HepG2 (cell line): Measurements from ENCODE around the gene TAB2. TPM values are rescaled to one million over a fixed set of nuclear protein-coding genes. Genes with fewer than 3 reads are reported as not detected.
A peak's percentile ranks its signal among the peaks of the same experiment; 100 is the strongest.

Source experiments
- ATAC-seq: fragments of 200-7000 bp; cut with Tn5 transposase; 3 replicates; pipeline ENCODE4 v1.9.1; 2020; ENCODE audit warnings: mild to moderate bottlenecking, moderate library complexity
- BruUV-seq: library from RNA; stranded (reverse); fragments of 400-500 nt; replicated peaks from 2 replicates; lab custom pipeline; 2021; lab: Mats Ljungman, UMichigan
- CTCF ChIA-PET: fragments of 300-600 bp; formaldehyde crosslinking; extraction: SDS; loops from one replicate; lab custom pipeline; 2021; ENCODE audit warnings: low total read pairs, inconsistent platforms, low intra/inter-chr PET ratio; lab: Yijun Ruan, JAX
- POLR2A ChIA-PET: fragments of 350-600 bp; sonication (Branson Sonifier 250); formaldehyde crosslinking; loops from one replicate; lab custom pipeline; 2020; ENCODE audit warnings: antibody characterized with exemption, inconsistent platforms; lab: Yijun Ruan, JAX
- DNase-seq: peaks from one replicate; pipeline ENCODE4 v3.0.0-alpha.2; 2015; ENCODE audit warnings: low spot score
- FAIRE-seq: peaks from 3 replicates; lab custom pipeline; 2011; peaks lifted over from hg19 to GRCh38; lab: Jason Lieb, UNC
- H2AFZ ChIP-seq: one replicate; pipeline ENCODE4 v1.6.1; 2011; ENCODE audit warnings: low read length, inconsistent platforms
- H3K27ac ChIP-seq: fragments of 300-600 bp; 3 replicates; pipeline ENCODE4 v1.8.0; 2011; ENCODE audit warnings: mixed run types, mild to moderate bottlenecking, mixed read lengths, low read length, inconsistent platforms; ENCODE audit not compliant: insufficient read depth; ENCODE audit errors: extremely low read length
- H3K27me3 ChIP-seq, 2 experiments: fragments of 200-600 bp in 1 of 2; 2 replicates in 1 of 2; 3 replicates in 1 of 2; pipeline versions ENCODE4 v1.6.0 to v1.8.0; 2011; ENCODE audit warnings: low read length in 2 of 2, mild to moderate bottlenecking in 2 of 2, moderate library complexity in 2 of 2, inconsistent platforms in 1 of 2; ENCODE audit not compliant: insufficient read depth in 2 of 2, control insufficient read depth in 1 of 2
- H3K36me3 ChIP-seq, 2 experiments: fragments of 200-600 bp in 1 of 2; replicated peaks in 1 of 2; 2 replicates in 1 of 2; 3 replicates in 1 of 2; pipeline versions ENCODE4 v1.5.1 to v1.8.0; 2011; ENCODE audit warnings: low read length in 2 of 2, inconsistent platforms in 1 of 2; ENCODE audit not compliant: insufficient read depth in 2 of 2, control insufficient read depth in 1 of 2
- H3K4me1 ChIP-seq: 2 replicates; pipeline ENCODE4 v1.5.1; 2012; ENCODE audit warnings: low read length, inconsistent platforms; ENCODE audit not compliant: insufficient read depth
- H3K4me2 ChIP-seq: 2 replicates; pipeline ENCODE4 v1.6.0; 2011; ENCODE audit warnings: low read depth, low read length, inconsistent platforms
- H3K4me3 ChIP-seq, 3 experiments: fragments of 200-600 bp in 1 of 3; sonication (generic), shearing (Covaris generic) in 1 of 3; replicated peaks in 1 of 3; 2 replicates each; pipeline ENCODE4 v1.5.1; 2011 to 2016; ENCODE audit warnings: low read length in 3 of 3, inconsistent platforms in 2 of 3, low read depth in 2 of 3, mild to moderate bottlenecking in 2 of 3, control low read depth in 1 of 3, mixed read lengths in 1 of 3; ENCODE audit not compliant: insufficient read depth in 1 of 3
- H3K79me2 ChIP-seq: one replicate; pipeline ENCODE4 v1.6.1; 2011; ENCODE audit warnings: low read length, inconsistent platforms; ENCODE audit not compliant: insufficient read depth
- H3K9ac ChIP-seq: 2 replicates; pipeline ENCODE4 v1.6.0; 2011; ENCODE audit warnings: mild to moderate bottlenecking, low read depth, low read length, inconsistent platforms; ENCODE audit not compliant: insufficient read depth
- H3K9me3 ChIP-seq: 2 replicates; pipeline ENCODE4 v1.5.1; 2012; ENCODE audit warnings: mild to moderate bottlenecking, low read length
- H4K20me1 ChIP-seq: 2 replicates; pipeline ENCODE4 v1.6.0; 2011; ENCODE audit warnings: inconsistent platforms, mild to moderate bottlenecking, low read length, moderate library complexity; ENCODE audit not compliant: insufficient read depth
- ASH2L ChIP-seq: fragments of 300-600, 200-600 bp; sonication (generic); IDR thresholded peaks from 2 replicates; pipeline ENCODE4 v1.7.0; 2017; ENCODE audit warnings: low read depth, mild to moderate bottlenecking, moderate library complexity, mixed read lengths, low read length; ENCODE audit not compliant: insufficient read length
- CEBPZ ChIP-seq: IDR thresholded peaks from 2 replicates; pipeline ENCODE4 v1.6.1; 2012; ENCODE audit warnings: low read length, improper control_type of control experiment
- KAT8 ChIP-seq: IDR thresholded peaks from 2 replicates; pipeline ENCODE4 v1.6.1; 2016; ENCODE audit warnings: missing genetic modification reagents, missing compliant biosample characterization
- MAFK ChIP-seq, 2 experiments: IDR thresholded peaks in 1 of 2; conservative IDR thresholded peaks in 1 of 2; 2 replicates each; pipeline ENCODE4 v1.6.1; 2011; ENCODE audit warnings: improper control_type of control experiment in 2 of 2, low read length in 2 of 2
- NPAS2 ChIP-seq: sonication (generic); formaldehyde crosslinking; IDR thresholded peaks from 2 replicates; pipeline ENCODE4 v1.8.0; 2022; ENCODE audit warnings: mild to moderate bottlenecking, missing genetic modification reagents, borderline replicate concordance
- TBX3 ChIP-seq: fragments of 450-650 bp; IDR thresholded peaks from 2 replicates; pipeline ENCODE4 v1.6.1; 2017; ENCODE audit warnings: antibody characterized with exemption, mild to moderate bottlenecking, inconsistent platforms, borderline replicate concordance
- U2AF2 ChIP-seq: fragments of 200-400 bp; formaldehyde crosslinking; IDR thresholded peaks from 2 replicates; pipeline ENCODE4 v1.6.1; 2017; ENCODE audit warnings: low read depth, mild to moderate bottlenecking, low read length
- ZHX1 ChIP-seq: sonication (generic); formaldehyde crosslinking; IDR thresholded peaks from 2 replicates; pipeline ENCODE4 v1.8.1; 2022; ENCODE audit warnings: low read depth, mild to moderate bottlenecking, missing genetic modification reagents
- ZNF512 ChIP-seq: sonication (generic); formaldehyde crosslinking; IDR thresholded peaks from 2 replicates; pipeline ENCODE4 v1.4.0; 2020; ENCODE audit warnings: mild to moderate bottlenecking, missing genetic modification reagents
- WGBS: methylation state at CpG from one replicate; pipeline ENCODE4 v1.1.6; 2017; ENCODE audit warnings: low lambda C conversion rate; 5-methylcytosine and 5-hydroxymethylcytosine counted together
- in situ Hi-C: cut with HindIII; loops from 2 replicates; pipeline ENCODE4 v1.10.0; 2017; ENCODE audit warnings: low pct_unique_long_range_greater_than_20kb; ENCODE audit not compliant: extremely low pct_ligation_motif_present
- intact Hi-C: fragments of 100-400 bp; cut with micrococcal nuclease; formaldehyde crosslinking; loops from one replicate; pipeline ENCODE4 v1.10.0; 2022; ENCODE audit not compliant: unreplicated experiment
- polyA plus RNA-seq, 8 experiments: library from polyadenylated mRNA; depleted of rRNA in 3 of 8; stranded (reverse) in 7 of 8; unstranded in 1 of 8; fragments of >200 nt; fragmentation: Illumina TruSeq in 4 of 8; extraction: Trizol in 4 of 8; gene quantifications; 2 replicates each; pipeline versions ENCODE4 v1.2.1 to v1.2.3, GENCODE V29; 2011 to 2016; ENCODE audit warnings: low read depth in 4 of 8, missing spikeins in 1 of 8, mixed read lengths in 1 of 8; ENCODE audit not compliant: insufficient read depth in 1 of 8
- total RNA-seq, 5 experiments: library from RNA; depleted of rRNA; stranded (reverse); fragments of >200 nt; fragmentation: Illumina TruSeq; extraction: Trizol; gene quantifications; 2 replicates each; pipeline ENCODE4 v1.2.3, GENCODE V29; 2016; ENCODE audit warnings: low read depth in 1 of 5

TAB2 gene
- total and polyA plus RNA-seq, 2 of the 13 experiments (the other 11 are each of a cell fraction or from before 2014, with no cell fraction given), result 23.7 to 50.2 TPM

GRCh38 chr6:149331043-149331807, 13.7 kb downstream of the TAB2 start:
- intact Hi-C loops (no loop called here), in situ Hi-C loops (no loop called here)
- BruUV-seq, result no TSS peak
- Histone ChIP-seq H3K4me2 (no peak overlapping the region), H3K9ac (no peak overlapping the region), H3K9me3 (no peaks in the 10 kb centered on the region), H3K36me3 (no peaks in the 10 kb centered on the region), H4K20me1 (peaks cover 55% of the 10 kb centered on the region), H3K27ac (no peak overlapping the region), H3K27me3 (no peaks in the 10 kb centered on the region), H2AFZ (no peak overlapping the region), H3K79me2 (peaks cover 98% of the 10 kb centered on the region), H3K4me1 (peaks cover 67% of the 10 kb centered on the region), H3K4me3 (no peak overlapping the region)
- DNase-seq (no peak), FAIRE-seq (no peak), ATAC-seq (no peak)
- peak in 1 of 2 experiments; percentile 44; a peak in 2 of 4 replicates for TF ChIP-seq MAFK (conservative IDR thresholded peaks at IDR 0.05 in 1 of 2, IDR thresholded peaks at IDR 0.05 in 1 of 2; ENCODE audit: low read length in 2 of 2)
- no peak for TF ChIP-seq ZHX1 (CRISPR knock-in tag)
- CTCF ChIA-PET, result no interaction called here
- POLR2A ChIA-PET, result no interaction called here
- 79% methylated on average over 2 of the region's 2 CpGs for WGBS

GRCh38 chr6:149331871-149332270, 14.4 kb downstream of the TAB2 start:
- H3K36me3 ChIP-seq, result no peaks in the 10 kb centered on the region
- intact Hi-C loops (no loop called here), in situ Hi-C loops (no loop called here)
- no peak overlapping the region for H3K9ac ChIP-seq
- ChIA-PET CTCF (no interaction called here), POLR2A (no interaction called here)
- no peaks in the 10 kb centered on the region for H3K27me3 ChIP-seq
- H3K27ac ChIP-seq, result no peak overlapping the region
- H3K4me2 ChIP-seq, result no peak overlapping the region
- BruUV-seq, result no TSS peak
- 96% methylated on average over 2 of the region's 2 CpGs for WGBS
- DNase-seq (no peak), ATAC-seq (no peak), FAIRE-seq (no peak)
- peaks cover 69% of the 10 kb centered on the region for H3K4me1 ChIP-seq
- H4K20me1 ChIP-seq, result peaks cover 55% of the 10 kb centered on the region
- no peak overlapping the region for H3K4me3 ChIP-seq
- no peak overlapping the region for H2AFZ ChIP-seq
- no peaks in the 10 kb centered on the region for H3K9me3 ChIP-seq
- H3K79me2 ChIP-seq, result peaks cover 98% of the 10 kb centered on the region
- TF ChIP-seq ZNF512 (no peak), TBX3 (no peak), KAT8 (no peak), ASH2L (no peak), U2AF2 (no peak), NPAS2 (CRISPR knock-in tag) (no peak), CEBPZ (no peak)
